Adrenal gland (tissue), 5 donors: ENCODE measurements around the gene CRYM.

Source experiments
- POLR2A ChIP-seq, 2 donors: fragments of 450-650 bp; IDR thresholded peaks; one replicate each; pipeline ENCODE4 v1.6.1; 2017; ENCODE audit warnings: antibody characterized with exemption in 2 of 2, mild to moderate bottlenecking in 2 of 2, moderate library complexity in 1 of 2
- TF ChIP-seq, protein P1 (sequence below), 6 experiments: fragments of 450-650 bp in 4 of 6; fragments of 200-600 bp in 2 of 6; sonication (generic) in 1 of 6; IDR thresholded peaks; 1 replicate in 5 of 6; 2 replicates in 1 of 6; pipeline versions ENCODE4 v1.5.1 to v1.8.0; 2016 to 2021; ENCODE audit warnings: antibody characterized with exemption in 6 of 6, mild to moderate bottlenecking in 2 of 6, moderate library complexity in 1 of 6
- donor health status: DM: no; HTN: no; CAD: no.

GRCh38 chr16:21321736-21322135 is 43.6 kb upstream of the CRYM start:
- TF ChIP-seq, protein P1, sequence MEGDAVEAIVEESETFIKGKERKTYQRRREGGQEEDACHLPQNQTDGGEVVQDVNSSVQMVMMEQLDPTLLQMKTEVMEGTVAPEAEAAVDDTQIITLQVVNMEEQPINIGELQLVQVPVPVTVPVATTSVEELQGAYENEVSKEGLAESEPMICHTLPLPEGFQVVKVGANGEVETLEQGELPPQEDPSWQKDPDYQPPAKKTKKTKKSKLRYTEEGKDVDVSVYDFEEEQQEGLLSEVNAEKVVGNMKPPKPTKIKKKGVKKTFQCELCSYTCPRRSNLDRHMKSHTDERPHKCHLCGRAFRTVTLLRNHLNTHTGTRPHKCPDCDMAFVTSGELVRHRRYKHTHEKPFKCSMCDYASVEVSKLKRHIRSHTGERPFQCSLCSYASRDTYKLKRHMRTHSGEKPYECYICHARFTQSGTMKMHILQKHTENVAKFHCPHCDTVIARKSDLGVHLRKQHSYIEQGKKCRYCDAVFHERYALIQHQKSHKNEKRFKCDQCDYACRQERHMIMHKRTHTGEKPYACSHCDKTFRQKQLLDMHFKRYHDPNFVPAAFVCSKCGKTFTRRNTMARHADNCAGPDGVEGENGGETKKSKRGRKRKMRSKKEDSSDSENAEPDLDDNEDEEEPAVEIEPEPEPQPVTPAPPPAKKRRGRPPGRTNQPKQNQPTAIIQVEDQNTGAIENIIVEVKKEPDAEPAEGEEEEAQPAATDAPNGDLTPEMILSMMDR (IDR thresholded peaks at IDR 0.05): no peak
- TF ChIP-seq POLR2A (IDR thresholded peaks at IDR 0.05): no peak
